PC-3 (cell line): ENCODE measurements around the gene CAMK1D. TPM values are rescaled to one million over a fixed set of nuclear protein-coding genes. Genes with fewer than 3 reads are reported as not detected.

Experiments
- ATAC-seq: fragments of 200-7000 bp; cut with Tn5 transposase; 2 replicates; pipeline ENCODE4 v1.9.1; 2020; ENCODE audit warnings: mild to moderate bottlenecking, moderate library complexity
- BruUV-seq: library from RNA; stranded (reverse); fragments of 400-500 nt; replicated peaks from 2 replicates; lab custom pipeline; 2021; lab: Mats Ljungman, UMichigan
- CTCF ChIA-PET: fragments of 300-600 bp; sonication (Branson Sonifier 250); formaldehyde crosslinking; loops from one replicate; lab custom pipeline; 2022; ENCODE audit warnings: antibody characterized with exemption; lab: Charles Lee
- POLR2A ChIA-PET: fragments of 300-600 bp; sonication (Branson Sonifier 250); formaldehyde crosslinking; loops from one replicate; lab custom pipeline; 2022; ENCODE audit warnings: antibody characterized with exemption; ENCODE audit not compliant: unreplicated experiment; lab: Charles Lee
- DNase-seq: peaks from one replicate; pipeline ENCODE4 v3.0.0-alpha.2; 2015
- H2AFZ ChIP-seq: fragments of 300-600 bp; sonication (generic); 2 replicates; pipeline ENCODE4 v1.6.0; 2016; ENCODE audit warnings: antibody characterized with exemption, low read length
- H3F3A ChIP-seq: fragments of 300-600 bp; sonication (generic); one replicate; pipeline ENCODE4 v1.6.0; 2017; ENCODE audit warnings: antibody characterized with exemption, low read length, control low read depth, mild to moderate bottlenecking; ENCODE audit not compliant: unreplicated experiment
- H3K27ac ChIP-seq: fragments of 300-600 bp; sonication (generic); 2 replicates; pipeline ENCODE4 v1.5.1; 2016; ENCODE audit warnings: mild to moderate bottlenecking, low read length
- H3K27me3 ChIP-seq: fragments of 300-600 bp; sonication (generic); 2 replicates; pipeline ENCODE4 v1.6.1; 2016; ENCODE audit warnings: low read length, mixed read lengths
- H3K36me3 ChIP-seq: fragments of 300-600 bp; sonication (generic); 2 replicates; pipeline ENCODE4 v1.6.1; 2016; ENCODE audit warnings: low read depth, mixed run types, low read length, mixed read lengths
- H3K4me1 ChIP-seq: fragments of 300-600 bp; sonication (generic); 2 replicates; pipeline ENCODE4 v1.5.1; 2016; ENCODE audit warnings: low read length; ENCODE audit not compliant: insufficient read depth
- H3K4me2 ChIP-seq: fragments of 300-600 bp; sonication (generic); 2 replicates; pipeline ENCODE4 v1.6.0; 2016; ENCODE audit warnings: low read length
- H3K4me3 ChIP-seq: fragments of 300-600 bp; sonication (generic); 2 replicates; pipeline ENCODE4 v1.5.1; 2016; ENCODE audit warnings: mild to moderate bottlenecking, low read length, mixed read lengths
- H3K79me2 ChIP-seq: fragments of 300-600 bp; sonication (generic); 2 replicates; pipeline ENCODE4 v1.6.1; 2017; ENCODE audit warnings: low read length, mixed read lengths
- H3K9ac ChIP-seq: fragments of 300-600 bp; sonication (generic); 2 replicates; pipeline ENCODE4 v1.6.0; 2016; ENCODE audit warnings: mild to moderate bottlenecking, low read length
- H3K9me2 ChIP-seq: fragments of 300-600 bp; sonication (generic); replicated peaks from 2 replicates; pipeline ENCODE4 v1.6.1; 2016; ENCODE audit warnings: mixed run types, low read length, mixed read lengths
- H3K9me3 ChIP-seq: fragments of 300-600 bp; sonication (generic); 2 replicates; pipeline ENCODE4 v1.6.1; 2016; ENCODE audit warnings: low read length, mixed read lengths
- H4K20me1 ChIP-seq: fragments of 300-600 bp; sonication (generic); 2 replicates; pipeline ENCODE4 v1.6.1; 2016; ENCODE audit warnings: low read length, mixed read lengths
- EZH2 ChIP-seq: fragments of 300-600 bp; sonication (generic); IDR thresholded peaks from one replicate; pipeline ENCODE4 v1.6.1; 2017; ENCODE audit warnings: antibody characterized with exemption, mild to moderate bottlenecking, low read length; ENCODE audit not compliant: unreplicated experiment
- EZH2phosphoT487 ChIP-seq: fragments of 300-600 bp; sonication (generic); IDR thresholded peaks from 2 replicates; pipeline ENCODE4 v1.6.1; 2018; ENCODE audit warnings: mild to moderate bottlenecking, antibody characterized with exemption, low read length, borderline replicate concordance
- intact Hi-C: fragments of 100-400 bp; cut with micrococcal nuclease; formaldehyde crosslinking; loops from 2 replicates; pipeline ENCODE4 v1.9.0; 2023
- total RNA-seq: library from RNA; depleted of rRNA; stranded (reverse); fragments of >200 nt; gene quantifications from 2 replicates; pipeline ENCODE4 v1.2.3, GENCODE V29; 2014
- TF ChIP-seq, protein P1 (sequence below): fragments of 300-600 bp; sonication (generic); conservative IDR thresholded peaks from 2 replicates; pipeline ENCODE4 v1.5.1; 2017; ENCODE audit warnings: antibody characterized with exemption, low read depth, mild to moderate bottlenecking, low read length

CAMK1D gene
- total RNA-seq, 1 experiment from 2014 or later, result 1.3 TPM

GRCh38 chr10:12782537-12782936 is 433.2 kb downstream of the CAMK1D start:
- Histone ChIP-seq H2AFZ (no peak overlapping the region), H3K9me3 (no peaks in the 10 kb centered on the region), H3K36me3 (no peaks in the 10 kb centered on the region), H3F3A (no peaks in the 10 kb centered on the region), H4K20me1 (no peaks in the 10 kb centered on the region), H3K9ac (no peak overlapping the region), H3K4me1 (no peaks in the 10 kb centered on the region), H3K9me2 (no peaks in the 10 kb centered on the region), H3K4me2 (no peak overlapping the region), H3K27me3 (no peaks in the 10 kb centered on the region), H3K4me3 (no peak overlapping the region), H3K79me2 (no peaks in the 10 kb centered on the region), H3K27ac (no peak overlapping the region)
- POLR2A ChIA-PET, result no interaction called here
- DNase-seq, result peak; percentile 39
- no peak for TF ChIP-seq EZH2phosphoT487
- TF ChIP-seq, protein P1, sequence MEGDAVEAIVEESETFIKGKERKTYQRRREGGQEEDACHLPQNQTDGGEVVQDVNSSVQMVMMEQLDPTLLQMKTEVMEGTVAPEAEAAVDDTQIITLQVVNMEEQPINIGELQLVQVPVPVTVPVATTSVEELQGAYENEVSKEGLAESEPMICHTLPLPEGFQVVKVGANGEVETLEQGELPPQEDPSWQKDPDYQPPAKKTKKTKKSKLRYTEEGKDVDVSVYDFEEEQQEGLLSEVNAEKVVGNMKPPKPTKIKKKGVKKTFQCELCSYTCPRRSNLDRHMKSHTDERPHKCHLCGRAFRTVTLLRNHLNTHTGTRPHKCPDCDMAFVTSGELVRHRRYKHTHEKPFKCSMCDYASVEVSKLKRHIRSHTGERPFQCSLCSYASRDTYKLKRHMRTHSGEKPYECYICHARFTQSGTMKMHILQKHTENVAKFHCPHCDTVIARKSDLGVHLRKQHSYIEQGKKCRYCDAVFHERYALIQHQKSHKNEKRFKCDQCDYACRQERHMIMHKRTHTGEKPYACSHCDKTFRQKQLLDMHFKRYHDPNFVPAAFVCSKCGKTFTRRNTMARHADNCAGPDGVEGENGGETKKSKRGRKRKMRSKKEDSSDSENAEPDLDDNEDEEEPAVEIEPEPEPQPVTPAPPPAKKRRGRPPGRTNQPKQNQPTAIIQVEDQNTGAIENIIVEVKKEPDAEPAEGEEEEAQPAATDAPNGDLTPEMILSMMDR, result peak; percentile 65
- no peak for TF ChIP-seq EZH2
- ATAC-seq, result no peak
- CTCF ChIA-PET, result no interaction called here
- no TSS peak for BruUV-seq
- intact Hi-C loops, result loop anchor here (1.0 to 2.0 kb wide), 2 partner anchors 120 to 292 kb away; no protein-coding TSS in a partner anchor

- no peaks in the 10 kb centered on the region for H3K9me3 ChIP-seq
These were observed 433.9 kb downstream of the CAMK1D start for GRCh38 chr10:12783293-12783692.

GRCh38 chr10:12784646-12785045 is 435.3 kb downstream of the CAMK1D start:
- ATAC-seq (no peak), DNase-seq (no peak)
- TF ChIP-seq, protein P1, result no peak
- no peak for TF ChIP-seq EZH2phosphoT487
- no peak for TF ChIP-seq EZH2
- H3K27me3 ChIP-seq, result no peaks in the 10 kb centered on the region
- no TSS peak for BruUV-seq
- H4K20me1 ChIP-seq, result no peaks in the 10 kb centered on the region
- no peaks in the 10 kb centered on the region for H3K36me3 ChIP-seq
- H3F3A ChIP-seq, result no peaks in the 10 kb centered on the region
- no peaks in the 10 kb centered on the region for H3K4me1 ChIP-seq
- no peak overlapping the region for H3K27ac ChIP-seq
- no peak overlapping the region for H2AFZ ChIP-seq
- intact Hi-C loops, result no loop called here
- H3K9me3 ChIP-seq, result no peaks in the 10 kb centered on the region
- CTCF ChIA-PET, result no interaction called here
- no peak overlapping the region for H3K4me2 ChIP-seq
- POLR2A ChIA-PET, result no interaction called here
- H3K79me2 ChIP-seq, result no peaks in the 10 kb centered on the region
- no peak overlapping the region for H3K4me3 ChIP-seq
- no peak overlapping the region for H3K9ac ChIP-seq
- H3K9me2 ChIP-seq, result no peaks in the 10 kb centered on the region

More at GRCh38 chr10:12783293-12783692, 433.9 kb downstream of the CAMK1D start:
- CTCF ChIA-PET, result no interaction called here
- Histone ChIP-seq H3K27ac (no peak overlapping the region), H3K4me2 (no peak overlapping the region), H3K36me3 (no peaks in the 10 kb centered on the region), H4K20me1 (no peaks in the 10 kb centered on the region), H3K79me2 (no peaks in the 10 kb centered on the region), H3K9me2 (no peaks in the 10 kb centered on the region), H3K27me3 (no peaks in the 10 kb centered on the region), H3K4me3 (no peak overlapping the region), H3K4me1 (no peaks in the 10 kb centered on the region), H3K9ac (no peak overlapping the region), H2AFZ (no peak overlapping the region), H3F3A (no peaks in the 10 kb centered on the region)
- no TSS peak for BruUV-seq
- POLR2A ChIA-PET, result no interaction called here
- TF ChIP-seq, protein P1, result no peak
- TF ChIP-seq EZH2 (no peak), EZH2phosphoT487 (no peak)
- intact Hi-C loops, result loop anchor here (2.0 kb wide), 1 partner anchor 120 kb away; no protein-coding TSS in a partner anchor
- ATAC-seq (no peak), DNase-seq (no peak)
